Measurements from ENCODE around the gene MGAT5B. TPM values are rescaled to one million over a fixed set of nuclear protein-coding genes. Genes with fewer than 3 reads are reported as not detected.

The MGAT5B gene
- total and polyA plus RNA-seq, 2 donors (not counting 1 experiment from before 2014, with no cell fraction given), result 0.15 to 37.8 TPM

DNA sequence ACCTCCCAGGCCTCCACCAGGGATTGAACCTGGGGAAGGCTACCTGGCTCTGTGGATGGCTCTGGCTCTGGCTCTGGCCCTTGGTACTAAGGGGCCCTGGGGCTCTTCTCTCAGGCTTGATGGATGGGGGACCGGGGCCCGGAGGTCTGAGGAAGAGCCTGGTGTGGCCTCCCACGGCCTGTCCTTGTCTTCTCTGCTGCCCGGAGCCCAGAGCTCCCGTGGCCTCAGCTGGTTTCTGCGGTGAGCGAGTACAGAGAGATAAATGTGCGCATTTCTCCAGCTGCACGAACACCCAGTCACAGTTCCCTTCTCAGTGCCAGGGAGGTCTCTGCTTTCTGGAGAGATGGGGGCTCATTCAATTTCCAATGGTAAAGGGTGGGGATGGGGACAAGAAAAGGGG, 9.2 kb downstream of the MGAT5B start:
- H3K27me3 Mint-ChIP-seq, result peaks cover 16% of the 10 kb centered on the region
- CTCF ChIA-PET, result interaction anchor here (1.3 kb wide), 1 partner anchor 10 kb away, joined by 5 read pairs; the partner anchor contains the start of gene MGAT5B
- Histone ChIP-seq H3K27me3 (replicated peaks in 1 of 4; ENCODE audit: control extremely low read depth in 1 of 4, control insufficient read depth in 3 of 4, insufficient read depth in 4 of 4, low read length in 3 of 4) (no peaks in the 10 kb centered on the region), H3K4me2 (replicated peaks; ENCODE audit: low read depth, low read length, poor library complexity, severe bottlenecking) (no peak overlapping the region), H3K9me3 (ENCODE audit: control extremely low read depth in 1 of 3, control insufficient read depth in 2 of 3, insufficient read depth in 1 of 3, low read length in 2 of 3) (peaks cover 0 to 14% (median 5%) of the 10 kb centered on the region in 3 donors), H3K4me1 (ENCODE audit: control insufficient read depth in 2 of 2, insufficient read depth in 2 of 2, low read length in 2 of 2) (no peaks in the 10 kb centered on the region), H4K20me1 (ENCODE audit: control insufficient read depth, insufficient read depth, low read length, poor library complexity, severe bottlenecking) (no peaks in the 10 kb centered on the region), H3K4me3 (ENCODE audit: control extremely low read depth in 1 of 5, extremely low read depth in 1 of 5, insufficient read depth in 1 of 5, low read depth in 2 of 5, low read length in 4 of 5) (no peak overlapping the region), H2AFZ (ENCODE audit: insufficient read depth, low read depth, low read length, poor library complexity, severe bottlenecking) (no peak overlapping the region), H3K36me3 (replicated peaks in 1 of 2; ENCODE audit: control extremely low read depth in 1 of 2, control insufficient read depth in 1 of 2, extremely low read depth in 1 of 2, insufficient read depth in 2 of 2, low read length in 1 of 2) (no peaks in the 10 kb centered on the region), H3K27ac (ENCODE audit: low read length in 2 of 2) (no peak overlapping the region), H3K9ac (ENCODE audit: low read length) (no peak overlapping the region), H3K79me2 (ENCODE audit: control insufficient read depth, insufficient read depth, low read length) (no peaks in the 10 kb centered on the region)
- H3K9me3 Mint-ChIP-seq (ENCODE audit: insufficient read depth), result peaks cover 5% of the 10 kb centered on the region
- POLR2A ChIA-PET, result no interaction called here
- 86% methylated on average over 8 of the region's 9 CpGs for WGBS (ENCODE audit: insufficient coverage)
- ATAC-seq (ENCODE audit: low read depth) (no peak), DNase-seq (no peak)
- no peak overlapping the region for H3K27ac Mint-ChIP-seq
- intact Hi-C loops (cut with micrococcal nuclease), result no loop called here
- H3K4me1 Mint-ChIP-seq, result peaks cover 4% of the 10 kb centered on the region
- H3K4me3 Mint-ChIP-seq, result no peak overlapping the region
- TF ChIP-seq, protein P1, sequence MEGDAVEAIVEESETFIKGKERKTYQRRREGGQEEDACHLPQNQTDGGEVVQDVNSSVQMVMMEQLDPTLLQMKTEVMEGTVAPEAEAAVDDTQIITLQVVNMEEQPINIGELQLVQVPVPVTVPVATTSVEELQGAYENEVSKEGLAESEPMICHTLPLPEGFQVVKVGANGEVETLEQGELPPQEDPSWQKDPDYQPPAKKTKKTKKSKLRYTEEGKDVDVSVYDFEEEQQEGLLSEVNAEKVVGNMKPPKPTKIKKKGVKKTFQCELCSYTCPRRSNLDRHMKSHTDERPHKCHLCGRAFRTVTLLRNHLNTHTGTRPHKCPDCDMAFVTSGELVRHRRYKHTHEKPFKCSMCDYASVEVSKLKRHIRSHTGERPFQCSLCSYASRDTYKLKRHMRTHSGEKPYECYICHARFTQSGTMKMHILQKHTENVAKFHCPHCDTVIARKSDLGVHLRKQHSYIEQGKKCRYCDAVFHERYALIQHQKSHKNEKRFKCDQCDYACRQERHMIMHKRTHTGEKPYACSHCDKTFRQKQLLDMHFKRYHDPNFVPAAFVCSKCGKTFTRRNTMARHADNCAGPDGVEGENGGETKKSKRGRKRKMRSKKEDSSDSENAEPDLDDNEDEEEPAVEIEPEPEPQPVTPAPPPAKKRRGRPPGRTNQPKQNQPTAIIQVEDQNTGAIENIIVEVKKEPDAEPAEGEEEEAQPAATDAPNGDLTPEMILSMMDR (IDR thresholded peaks at IDR 0.05), result no peak
- TF ChIP-seq EZH2 (IDR thresholded peaks at IDR 0.05; ENCODE audit: borderline replicate concordance, insufficient read depth, low read depth, low read length, poor library complexity, severe bottlenecking), result no peak

DNA sequence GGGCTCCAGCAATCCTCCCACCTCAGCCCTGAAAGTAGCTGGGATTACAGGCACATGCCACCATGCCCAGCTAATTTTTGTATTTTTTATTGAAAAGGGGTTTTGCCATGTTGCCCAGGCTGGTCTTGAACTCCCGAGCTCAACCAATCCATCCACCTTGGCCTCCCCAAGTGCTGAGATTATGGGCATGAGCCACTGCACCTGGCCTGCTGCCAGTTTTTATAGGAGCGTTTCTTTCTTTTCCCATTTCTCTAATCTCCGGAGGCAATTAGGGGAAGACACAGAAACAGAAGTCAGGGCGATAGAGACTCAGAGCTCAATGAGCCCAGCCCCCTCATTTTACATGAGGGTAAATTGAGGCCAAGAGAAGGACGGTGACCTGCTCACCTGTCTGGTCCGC, 10.4 kb downstream of the MGAT5B start:
- POLR2A ChIA-PET, result no interaction called here
- no peak overlapping the region for H3K4me3 Mint-ChIP-seq

More for the DNA sequence above, 10.4 kb downstream of the MGAT5B start:
- DNase-seq, result no peak
- Histone ChIP-seq H3K9me3 (ENCODE audit: control extremely low read depth in 1 of 3, control insufficient read depth in 2 of 3, insufficient read depth in 1 of 3, low read length in 2 of 3) (peaks cover 0 to 14% (median 5%) of the 10 kb centered on the region in 3 donors), H3K9ac (ENCODE audit: low read length) (no peak overlapping the region), H3K4me1 (ENCODE audit: control insufficient read depth in 2 of 2, insufficient read depth in 2 of 2, low read length in 2 of 2) (no peaks in the 10 kb centered on the region), H3K4me2 (replicated peaks; ENCODE audit: low read depth, low read length, poor library complexity, severe bottlenecking) (no peak overlapping the region), H3K36me3 (replicated peaks in 1 of 2; ENCODE audit: control extremely low read depth in 1 of 2, control insufficient read depth in 1 of 2, extremely low read depth in 1 of 2, insufficient read depth in 2 of 2, low read length in 1 of 2) (no peaks in the 10 kb centered on the region), H3K27me3 (replicated peaks in 1 of 4; ENCODE audit: control extremely low read depth in 1 of 4, control insufficient read depth in 3 of 4, insufficient read depth in 4 of 4, low read length in 3 of 4) (no peaks in the 10 kb centered on the region), H2AFZ (ENCODE audit: insufficient read depth, low read depth, low read length, poor library complexity, severe bottlenecking) (no peak overlapping the region), H3K27ac (ENCODE audit: low read length in 2 of 2) (no peak overlapping the region), H3K79me2 (ENCODE audit: control insufficient read depth, insufficient read depth, low read length) (no peaks in the 10 kb centered on the region), H3K4me3 (ENCODE audit: control extremely low read depth in 1 of 5, extremely low read depth in 1 of 5, insufficient read depth in 1 of 5, low read depth in 2 of 5, low read length in 4 of 5) (no peak overlapping the region), H4K20me1 (ENCODE audit: control insufficient read depth, insufficient read depth, low read length, poor library complexity, severe bottlenecking) (no peaks in the 10 kb centered on the region)
- peaks cover 13% of the 10 kb centered on the region for H3K27me3 Mint-ChIP-seq
- CTCF ChIA-PET, result interaction anchor here (1.0 to 3.4 kb wide), 3 partner anchors 11 to 188 kb away, joined by 4 to 14 read pairs (median 5); partner anchors contain the start of gene MGAT5B
- H3K4me1 Mint-ChIP-seq, result no peaks in the 10 kb centered on the region
- H3K27ac Mint-ChIP-seq, result no peak overlapping the region
- intact Hi-C loops (cut with micrococcal nuclease), result no loop called here
- no peak for ATAC-seq (ENCODE audit: low read depth)
- 93% methylated on average over 3 of the region's 6 CpGs for WGBS (ENCODE audit: insufficient coverage)
- no peak for TF ChIP-seq EZH2 (IDR thresholded peaks at IDR 0.05; ENCODE audit: borderline replicate concordance, insufficient read depth, low read depth, low read length, poor library complexity, severe bottlenecking)
- TF ChIP-seq, protein P1 (IDR thresholded peaks at IDR 0.05), result no peak
- peaks cover 5% of the 10 kb centered on the region for H3K9me3 Mint-ChIP-seq (ENCODE audit: insufficient read depth)

Measured in B cell (primary cell).